Stimulated activated CD4-positive, alpha-beta T cell treated with anti-CD3 and anti-CD28 coated beads, TNF-alpha, amount 100 ng/mL, for 4 hours (primary cell): ENCODE data around the gene DNAJC5.
"Not testable (repeated sequence)": the region's sequence is repeated elsewhere in the genome, so short reads cannot be mapped to it uniquely, and the experiment has no call there.

Experiments used
- DNase-seq, 3 experiments: peaks; one replicate each; pipeline ENCODE4 v3.0.0-alpha.2; 2020; ENCODE audit warnings: low read depth in 3 of 3

DNAJC5 gene

DNA sequence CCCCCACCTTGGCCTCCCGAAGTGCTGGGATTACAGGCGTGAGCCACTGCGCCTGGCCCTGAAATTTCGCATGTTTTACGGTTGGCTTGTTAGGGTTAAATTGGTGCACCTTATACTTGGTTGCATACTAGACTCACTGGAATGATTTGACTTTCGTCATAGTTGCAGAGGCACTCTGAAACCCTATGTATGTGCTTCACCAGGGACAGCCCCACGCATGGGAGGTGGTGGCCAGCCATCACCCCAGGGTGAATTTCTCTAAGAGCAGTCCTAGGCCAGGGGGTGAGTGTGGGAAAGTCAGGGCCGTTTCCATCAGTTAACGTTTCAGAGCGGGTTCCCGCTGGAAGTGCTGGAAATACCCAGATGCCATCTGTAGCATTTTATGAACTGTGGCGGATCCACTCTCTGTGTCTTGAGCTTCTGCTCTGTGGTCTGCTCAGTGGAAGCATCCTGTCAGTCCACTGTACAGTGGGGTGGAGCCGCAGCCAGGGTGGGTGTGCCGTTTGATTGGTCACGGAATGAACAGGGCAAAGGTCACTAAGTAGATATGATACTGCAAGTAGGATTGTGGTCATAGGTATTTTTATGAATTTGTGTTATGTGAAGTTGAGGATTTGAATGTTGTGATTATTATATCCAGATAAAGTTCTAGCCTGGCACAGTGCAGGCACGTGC is 13.2 kb downstream of the DNAJC5 start:
- DNase-seq = no peak

DNA sequence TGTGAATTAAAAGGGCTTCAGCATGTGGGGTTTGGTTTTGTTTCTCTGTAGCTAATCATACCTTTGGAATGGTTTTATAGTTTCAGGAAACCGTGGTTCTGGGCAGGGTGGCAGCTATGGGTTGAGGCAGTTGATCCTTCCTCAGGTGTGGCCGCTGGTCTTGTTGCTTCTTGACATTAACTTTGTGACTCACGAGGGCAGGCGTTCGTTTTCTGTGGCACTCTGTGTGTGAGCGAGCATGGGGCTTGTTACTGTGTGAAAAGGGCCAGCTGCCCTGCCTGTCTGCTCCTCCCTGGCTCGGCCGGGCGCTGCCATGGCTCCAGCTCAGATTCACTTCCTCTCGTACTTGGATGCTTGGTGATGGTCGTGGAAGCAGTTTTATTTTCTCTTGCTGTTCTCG is 16.2 kb downstream of the DNAJC5 start:
- DNase-seq = no peak

DNA sequence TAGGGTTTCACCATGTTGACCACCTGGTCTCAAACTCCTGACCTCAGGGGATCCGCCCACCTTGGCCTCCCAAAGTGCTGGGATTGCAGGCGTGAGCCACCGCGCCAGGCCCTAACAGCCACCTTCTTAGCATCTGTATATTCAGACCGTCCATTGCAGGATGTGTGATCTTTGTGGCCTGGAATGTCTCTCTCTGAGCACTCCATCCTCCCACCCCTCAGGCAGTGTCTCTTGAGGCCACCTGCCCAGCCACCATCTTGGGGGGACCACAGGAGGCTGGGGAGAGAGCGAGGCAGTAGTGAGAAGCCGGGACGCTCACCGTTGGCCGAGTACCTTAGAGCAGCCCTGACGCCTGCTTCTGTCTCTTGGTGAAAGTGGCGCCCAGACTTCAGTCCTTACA is 18.8 kb downstream of the DNAJC5 start:
- no peak for DNase-seq

DNA sequence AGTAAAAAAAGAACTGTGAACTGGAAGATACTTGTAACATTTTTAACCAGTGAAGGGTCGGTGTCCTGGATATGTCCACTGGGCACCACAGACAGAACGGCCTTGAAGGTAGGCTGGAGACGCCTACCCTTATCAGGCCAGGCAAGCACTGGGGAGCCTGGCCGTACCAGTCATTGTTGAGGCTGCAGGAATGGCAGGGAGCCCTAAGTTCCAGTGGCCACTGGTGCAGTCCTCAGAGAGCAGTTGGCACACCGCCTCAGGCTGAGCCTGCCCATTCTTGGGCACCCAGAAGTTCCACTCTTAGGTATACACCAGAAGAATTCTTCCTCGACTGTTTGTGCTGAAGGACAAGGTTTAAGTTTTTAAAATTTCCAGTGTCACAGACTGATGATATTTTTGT is 20.5 kb downstream of the DNAJC5 start:
- DNase-seq = no peak

DNA sequence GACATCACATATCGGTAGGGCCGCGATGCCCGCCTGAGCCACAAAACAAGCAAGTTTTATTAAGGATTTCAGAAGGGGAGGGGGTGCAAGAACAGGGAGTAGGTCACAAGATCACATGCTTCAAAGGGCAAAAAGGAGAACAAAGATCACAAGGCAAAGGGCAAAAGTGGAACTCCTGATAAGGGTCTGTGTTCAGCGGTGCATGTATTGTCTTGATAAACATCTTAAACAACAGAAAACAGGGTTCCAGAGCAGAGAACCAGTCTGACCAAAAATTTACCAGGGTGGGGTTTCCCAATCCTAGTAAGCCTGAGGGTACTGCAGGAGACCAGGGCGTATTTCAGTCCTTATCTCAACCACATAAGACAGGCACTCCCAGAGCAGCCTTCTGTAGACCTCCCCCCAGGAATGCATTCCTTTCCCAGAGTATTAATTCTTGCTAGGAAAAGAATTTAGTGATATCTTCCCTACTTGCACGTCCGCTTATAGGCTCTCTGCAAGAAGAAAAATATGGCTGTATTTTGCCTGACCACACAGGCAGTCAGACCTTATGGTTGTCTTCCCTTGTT is 21.5 kb downstream of the DNAJC5 start:
- not testable (repeated sequence) for DNase-seq

DNA sequence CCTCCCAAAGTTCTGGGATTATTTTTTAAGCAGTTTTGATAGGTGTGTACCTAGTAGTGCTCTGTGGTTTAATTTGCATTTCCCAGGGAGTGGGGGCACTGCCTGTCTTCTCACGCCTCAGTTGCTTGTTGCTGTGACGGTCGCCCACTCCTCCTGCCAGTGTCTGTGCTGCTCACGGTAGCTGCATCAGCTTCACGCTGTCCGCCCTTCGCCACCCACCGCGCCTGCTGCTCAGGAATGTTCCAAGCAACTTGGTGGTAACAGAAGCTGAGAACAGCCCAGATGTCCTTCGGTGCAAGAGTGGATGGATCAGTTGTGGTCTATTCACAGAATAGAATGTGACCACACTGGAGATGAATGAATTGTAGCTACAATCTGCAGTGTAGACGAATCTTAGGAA is 22.9 kb downstream of the DNAJC5 start:
- DNase-seq = no peak

DNA sequence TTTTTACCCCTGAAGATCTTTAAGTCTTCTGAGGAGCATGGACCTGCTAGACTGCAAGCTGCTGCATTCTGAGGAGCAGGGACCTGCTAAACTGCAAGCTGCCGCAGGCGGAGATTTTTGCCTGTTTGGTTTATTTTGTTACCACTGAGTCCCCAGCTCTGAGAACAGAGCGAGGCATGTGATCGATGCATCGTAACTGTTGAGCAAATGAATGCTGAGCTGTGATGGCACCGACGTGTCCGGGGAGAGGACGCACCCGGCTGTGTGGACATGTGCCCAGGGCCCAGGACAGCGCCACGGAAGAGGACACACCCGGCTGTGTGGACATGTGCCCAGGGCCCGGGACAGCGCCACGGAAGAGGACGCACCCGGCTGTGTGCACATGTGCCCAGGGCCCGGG is 24.2 kb downstream of the DNAJC5 start:
- DNase-seq = no peak

DNA sequence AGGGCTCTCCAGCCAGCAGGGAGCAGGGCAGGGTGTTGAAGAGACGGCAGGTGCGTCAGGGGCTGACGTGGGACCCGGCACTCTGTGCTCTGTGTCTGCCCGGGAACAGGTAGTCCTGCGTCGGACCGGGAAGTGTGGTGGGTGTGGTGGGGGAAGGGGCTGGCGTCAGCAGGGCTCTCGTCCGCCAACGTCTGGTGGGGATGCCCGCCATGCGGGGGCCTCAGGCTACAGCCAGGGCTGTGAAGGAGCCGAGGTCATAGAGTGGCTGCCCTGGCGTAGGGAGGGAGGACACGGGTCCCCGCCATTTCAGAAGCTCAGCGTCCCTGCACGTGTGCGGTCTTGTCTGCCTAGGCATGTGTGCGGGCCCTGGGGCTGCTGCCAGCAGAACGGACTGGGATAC is 25.3 kb downstream of the DNAJC5 start:
- DNase-seq = no peak

DNA sequence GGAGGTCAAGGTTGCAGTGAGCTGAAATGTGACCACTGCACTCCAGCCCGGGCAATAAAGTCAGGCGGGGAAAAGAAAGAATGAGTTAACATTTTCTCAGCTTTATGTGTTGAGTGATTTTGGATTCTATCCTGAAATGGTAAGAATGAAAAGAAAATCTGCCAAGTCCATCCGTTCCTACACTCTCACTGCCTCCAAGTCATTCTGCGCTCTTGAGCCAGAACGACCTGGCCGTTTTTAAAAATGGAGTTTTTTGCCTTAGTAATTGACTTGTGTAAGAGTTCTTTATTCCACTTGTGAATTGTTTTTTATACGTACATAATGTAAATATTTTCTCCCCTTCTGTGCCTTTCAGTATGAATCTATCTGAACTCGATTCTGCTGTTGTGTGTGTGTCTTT is 28.7 kb downstream of the DNAJC5 start:
- DNase-seq = no peak

DNA sequence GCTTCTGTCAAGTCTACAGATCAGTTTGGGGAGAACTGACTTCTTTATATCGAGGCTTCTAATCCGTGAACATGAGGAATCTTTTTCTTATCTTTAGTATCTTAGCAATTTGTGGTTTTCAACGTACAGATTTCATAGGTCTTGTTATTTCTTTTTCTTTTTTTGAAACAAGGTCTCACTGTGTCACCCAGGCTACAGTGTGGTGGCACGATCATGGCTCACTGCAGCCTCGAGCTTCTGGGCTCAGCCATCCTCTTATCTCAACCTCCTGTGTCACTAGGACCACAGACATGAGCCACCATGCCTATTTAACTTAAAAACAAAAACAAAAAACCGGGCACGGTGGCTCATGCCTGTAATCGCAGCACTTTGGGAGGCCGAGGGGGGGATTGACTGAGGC is 29.3 kb downstream of the DNAJC5 start:
- no peak for DNase-seq

DNA sequence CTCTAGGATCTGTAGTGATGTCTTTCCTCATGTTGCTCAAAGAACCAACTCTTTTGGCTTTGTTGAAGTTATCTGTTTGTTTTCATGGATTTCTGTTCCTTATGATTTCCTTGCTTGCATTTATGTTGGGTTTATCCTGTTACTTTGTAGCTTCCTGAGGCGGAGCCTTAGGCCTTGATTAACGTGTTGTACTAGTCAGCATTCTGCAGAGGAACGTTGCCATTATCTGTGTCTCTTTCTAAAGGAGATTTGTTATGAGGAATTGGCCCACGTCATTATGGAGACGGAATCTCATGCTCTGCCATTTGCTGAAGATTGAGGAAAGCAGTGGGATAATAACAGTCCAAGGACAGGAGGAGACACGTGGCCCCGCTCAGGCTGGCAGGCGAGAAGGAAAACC is 31.4 kb downstream of the DNAJC5 start:
- DNase-seq = no peak

DNA sequence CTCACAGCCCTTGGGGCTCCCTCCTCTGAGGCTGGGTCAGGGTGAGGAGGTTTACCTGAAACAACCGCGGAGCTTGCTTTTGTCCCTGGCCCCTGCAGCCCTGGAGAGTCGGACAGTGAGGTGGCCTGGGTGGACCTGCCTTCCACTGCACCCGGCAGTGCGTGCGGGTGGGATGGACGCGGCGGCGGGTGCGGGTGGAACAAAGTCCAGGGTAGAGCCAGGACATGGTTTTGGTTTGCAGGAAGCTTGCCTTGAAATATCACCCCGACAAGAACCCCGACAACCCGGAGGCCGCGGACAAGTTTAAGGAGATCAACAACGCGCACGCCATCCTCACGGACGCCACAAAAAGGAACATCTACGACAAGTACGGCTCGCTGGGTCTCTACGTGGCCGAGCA is 34.1 kb downstream of the DNAJC5 start:
- DNase-seq = no peak

DNA sequence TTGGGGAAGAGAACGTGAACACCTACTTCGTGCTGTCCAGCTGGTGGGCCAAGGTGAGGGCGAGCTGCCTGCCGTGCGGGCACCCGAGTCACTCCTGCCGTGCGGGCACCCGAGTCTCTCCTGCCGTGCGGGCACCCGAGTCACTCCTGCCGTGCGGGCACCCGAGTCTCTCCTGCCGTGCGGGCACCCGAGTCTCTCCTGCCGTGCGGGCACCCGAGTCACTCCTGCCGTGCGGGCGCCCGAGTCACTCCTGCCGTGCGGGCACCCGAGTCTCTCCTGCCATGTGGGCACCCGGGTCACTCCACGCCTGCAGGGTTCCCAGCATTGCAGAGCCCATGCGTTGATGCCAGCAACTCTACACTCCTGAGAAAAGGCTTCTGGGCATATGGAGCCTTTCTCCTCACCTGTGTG is 34.6 kb downstream of the DNAJC5 start:
- DNase-seq = not testable (repeated sequence)

DNA sequence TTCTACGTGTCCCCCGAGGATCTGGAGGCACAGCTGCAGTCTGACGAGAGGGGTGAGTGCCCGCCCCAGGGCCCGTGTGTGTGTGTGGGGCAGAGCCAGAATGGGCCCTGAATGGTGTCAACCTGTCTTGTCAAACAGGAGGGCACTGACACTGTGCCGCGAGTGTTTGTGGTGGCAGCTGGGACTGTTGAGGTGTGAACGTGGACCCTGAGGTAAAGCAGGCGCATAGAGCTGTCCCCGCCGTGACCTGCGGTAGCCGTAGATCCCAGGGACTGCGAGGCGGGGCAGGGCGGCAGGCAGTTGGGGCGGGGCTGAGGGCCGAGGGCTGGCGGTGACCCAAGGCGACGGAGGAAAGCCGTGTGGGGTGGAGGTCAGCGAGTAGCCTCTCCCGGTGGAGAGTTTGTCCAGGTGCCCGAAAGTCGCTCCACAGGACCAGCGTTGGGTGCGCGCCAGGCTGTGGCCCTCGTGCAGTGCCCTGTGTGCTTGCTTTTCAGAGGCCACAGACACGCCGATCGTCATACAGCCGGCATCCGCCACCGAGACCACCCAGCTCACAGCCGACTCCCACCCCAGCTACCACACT is 36.1 kb downstream of the DNAJC5 start:
- DNase-seq = no peak

DNA sequence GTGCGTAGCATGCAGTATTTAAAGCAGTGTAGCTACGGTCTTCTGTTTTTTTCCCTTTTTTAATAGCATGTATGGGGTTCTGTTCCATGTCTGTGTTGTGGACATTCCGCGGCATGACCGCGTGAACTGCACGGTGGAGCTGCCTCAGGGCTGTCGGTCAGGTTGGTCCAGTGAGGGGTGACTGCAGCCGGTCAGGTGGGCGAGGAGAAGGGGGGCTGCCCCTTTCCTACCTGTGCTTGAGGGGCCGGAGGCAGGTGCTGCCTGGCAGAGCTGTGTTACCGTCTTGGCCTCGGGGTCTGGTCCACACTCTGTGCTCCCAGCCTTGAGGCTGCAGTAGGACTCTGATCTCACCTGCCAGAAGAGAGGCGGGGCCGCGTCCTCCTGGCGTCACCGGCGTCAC is 36.8 kb downstream of the DNAJC5 start:
- no peak for DNase-seq

DNA sequence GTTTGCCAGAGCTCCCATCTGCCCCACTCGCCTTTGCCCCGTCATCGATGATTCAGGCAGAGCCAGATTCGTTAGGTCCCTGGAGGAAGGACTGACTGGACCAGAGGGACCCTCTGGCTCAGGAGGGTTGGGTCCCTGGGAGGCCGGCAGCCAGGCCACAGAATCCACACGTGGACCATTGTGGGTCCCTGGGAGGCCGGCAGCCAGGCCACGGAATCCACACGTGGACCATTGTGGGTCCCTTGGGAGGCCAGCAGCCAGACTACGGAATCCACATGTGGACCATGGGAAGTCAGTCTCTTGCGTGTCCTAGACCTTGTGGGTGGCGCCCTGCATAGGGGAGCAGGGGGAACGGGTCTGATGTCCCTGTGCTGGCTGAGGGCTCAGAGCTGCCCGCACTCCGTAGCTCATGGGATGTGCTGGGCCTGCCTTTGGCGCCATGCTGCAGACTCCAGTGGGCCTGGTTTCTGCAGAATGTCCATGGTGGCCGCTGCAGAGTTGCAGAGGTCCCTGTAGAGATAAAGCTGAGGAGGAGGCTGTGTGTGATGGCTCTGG is 37.8 kb downstream of the DNAJC5 start:
- no peak for DNase-seq

DNA sequence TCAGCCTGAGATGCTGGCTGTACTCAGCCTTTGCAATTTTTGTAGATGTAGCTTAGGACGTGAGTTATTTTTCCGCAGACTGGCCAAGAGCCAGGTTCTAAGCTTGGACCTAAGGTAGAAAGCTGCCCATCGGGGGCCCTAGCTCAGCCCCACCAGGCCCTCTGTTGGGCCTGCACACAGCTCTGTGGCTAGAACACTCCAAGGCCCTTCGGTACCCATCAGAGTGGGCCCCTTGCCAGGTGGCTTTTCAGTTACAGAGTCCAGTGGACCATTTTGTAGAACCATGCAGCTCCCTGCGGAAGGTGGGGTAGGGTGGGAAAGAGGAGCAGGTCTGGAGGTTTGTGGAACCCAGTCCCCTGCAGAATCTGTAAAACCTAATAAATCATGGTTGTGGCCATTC is 38.7 kb downstream of the DNAJC5 start:
- no peak for DNase-seq

DNA sequence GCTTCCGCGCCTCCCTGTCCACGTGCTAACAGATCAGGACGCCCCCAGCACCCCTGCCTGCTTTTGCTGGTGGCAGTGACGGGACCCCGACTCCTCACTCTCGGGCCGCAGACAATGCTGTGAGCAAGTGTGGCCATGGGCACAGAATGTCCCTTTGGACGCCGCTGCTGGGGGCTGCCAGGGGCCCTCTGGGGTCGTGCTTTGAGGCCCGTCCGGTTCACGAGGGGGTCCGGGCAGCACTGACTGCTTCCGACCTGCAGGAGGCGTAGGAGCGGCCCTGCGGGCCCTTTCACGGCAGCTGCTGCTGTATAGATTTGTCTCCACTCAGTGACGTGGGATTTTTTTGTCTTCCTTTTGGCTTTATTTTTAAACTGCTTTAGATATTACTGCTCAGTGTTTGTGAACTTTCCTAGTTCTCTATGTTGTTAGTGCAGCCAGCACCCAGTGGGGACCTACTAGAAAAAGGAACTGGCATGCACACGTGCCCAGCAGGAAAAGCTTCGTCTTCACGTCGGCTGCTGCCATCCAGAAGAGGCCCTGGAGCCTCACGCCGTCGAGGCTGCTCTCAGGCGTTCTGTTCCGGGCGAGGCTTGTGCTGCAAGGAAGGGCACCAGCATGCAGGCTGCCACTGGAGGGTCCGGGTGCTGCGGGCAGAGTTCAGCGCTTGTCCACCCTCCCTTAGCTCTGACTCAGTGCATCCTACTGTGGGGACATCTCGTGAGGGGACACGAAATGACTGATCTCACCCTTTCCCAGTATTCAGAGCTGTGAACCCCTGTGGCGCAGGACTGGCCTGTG is 39.5 kb downstream of the DNAJC5 start:
- no peak for DNase-seq

DNA sequence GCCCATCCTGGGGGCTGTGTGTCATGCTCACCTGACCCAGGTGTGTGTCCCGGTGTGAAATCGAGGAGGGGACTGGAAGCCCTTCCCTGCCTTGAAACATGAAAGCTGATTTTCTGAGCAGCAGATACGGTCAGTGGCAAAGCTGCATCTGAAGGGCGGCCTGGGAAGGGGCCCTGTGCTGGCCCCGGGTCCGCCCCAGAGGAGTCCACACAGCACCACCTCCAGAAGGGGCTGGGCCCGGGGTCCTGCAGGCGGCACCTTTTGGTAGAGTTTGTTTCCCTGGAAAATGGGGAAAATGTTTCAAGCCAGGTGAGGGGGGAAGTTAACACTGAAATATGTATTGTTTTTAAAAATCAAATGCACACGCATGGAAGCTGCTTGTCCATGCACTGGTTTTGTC is 40.5 kb downstream of the DNAJC5 start:
- no peak for DNase-seq

DNA sequence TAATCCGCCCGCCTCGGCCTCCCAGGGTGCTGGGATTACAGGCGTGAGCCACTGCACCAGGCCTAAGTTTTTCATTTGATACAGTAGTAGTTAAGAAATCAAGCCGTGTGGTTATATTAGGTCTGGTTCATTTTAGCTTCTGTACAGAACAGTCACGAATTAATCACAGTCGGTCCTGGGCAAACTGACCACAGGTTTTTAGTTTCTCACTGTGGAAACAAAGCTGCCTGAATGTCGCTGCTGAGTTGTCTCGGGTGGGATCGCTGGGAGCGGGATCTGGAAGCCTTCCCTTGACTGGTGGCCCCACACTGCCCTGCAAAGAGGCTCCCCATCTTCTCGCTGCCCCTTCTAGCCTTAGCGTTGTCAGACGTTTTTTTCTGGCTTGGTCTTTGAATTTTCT is 42.7 kb downstream of the DNAJC5 start:
- DNase-seq = no peak

DNA sequence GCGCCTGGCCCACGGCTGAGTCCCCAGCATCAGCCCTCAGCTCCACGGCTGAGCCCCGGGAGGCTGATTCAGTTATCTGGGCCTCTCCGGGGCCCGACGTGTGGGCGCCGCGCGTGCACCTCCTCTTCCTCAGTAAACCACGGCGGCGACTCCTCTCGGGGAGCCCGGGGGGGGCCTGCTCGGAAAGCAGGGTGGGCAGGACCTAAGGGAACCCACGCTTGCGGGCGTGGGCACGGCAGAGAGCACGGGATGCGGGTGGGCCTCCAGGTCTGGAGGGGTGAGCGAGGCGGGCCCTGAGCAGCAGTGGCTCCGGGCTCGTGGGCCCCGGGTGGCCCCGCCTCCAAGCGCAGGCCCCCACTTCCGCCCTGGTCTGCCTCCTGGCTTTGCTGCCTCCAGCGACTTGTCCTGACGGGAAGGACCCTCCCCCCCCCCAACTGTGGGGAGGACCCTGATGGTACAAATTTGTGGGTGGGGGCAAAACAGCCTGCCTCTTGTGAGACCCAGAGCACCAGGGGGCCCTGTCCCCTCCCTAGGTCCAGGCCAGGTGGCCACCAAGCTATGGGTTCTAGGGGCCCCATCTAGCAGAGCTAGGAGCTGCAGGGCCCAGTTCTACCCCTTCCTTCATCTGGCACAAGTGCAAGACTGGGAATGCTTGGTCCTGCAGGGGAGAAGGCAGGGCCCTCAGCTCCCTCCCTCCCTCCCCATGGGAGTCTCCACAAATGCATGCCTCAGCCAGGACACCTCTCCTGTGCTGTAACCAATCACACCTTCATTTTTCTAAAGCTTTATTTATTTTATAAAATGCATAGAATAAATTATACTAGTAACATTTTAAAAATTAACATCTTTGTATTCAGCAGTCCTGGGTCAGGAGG is 44.4 kb downstream of the DNAJC5 start:
- DNase-seq = no peak

DNA sequence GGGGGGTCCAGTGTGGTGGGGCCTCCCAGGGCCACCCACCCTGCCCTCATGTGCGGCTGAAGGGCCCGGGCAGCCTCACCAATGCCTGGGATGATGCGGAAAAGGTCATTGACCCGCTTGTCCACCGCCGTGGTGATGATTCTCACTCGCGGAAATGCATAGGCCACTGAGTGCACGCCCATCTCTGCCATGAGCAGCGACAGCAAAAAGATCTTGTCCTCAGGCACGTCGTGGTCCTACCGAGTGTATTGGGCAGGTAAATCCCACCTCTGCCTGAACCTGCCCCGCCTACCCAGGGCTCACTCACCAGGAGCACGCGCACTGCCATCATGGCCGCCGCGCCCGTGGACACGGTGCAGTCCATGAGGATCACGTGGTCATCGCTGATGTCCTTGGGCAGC is 45.1 kb downstream of the DNAJC5 start:
- DNase-seq = no peak
